ENCODE data around the gene METTL26. TPM values are rescaled to one million over a fixed set of nuclear protein-coding genes. Genes with fewer than 3 reads are reported as not detected.

Gene METTL26
- total and polyA plus RNA-seq, 2 of the 8 experiments (the other 6 are each of a cell fraction or from before 2014, with no cell fraction given): 100 to 186 TPM

GRCh38 chr16:684071-684794 lies 48.1 kb upstream of the METTL26 start, which contains the start of gene JMJD8 (continued):
- TF ChIP-seq CTCF (IDR thresholded peaks at IDR 0.05; ENCODE audit: control extremely low read depth in 1 of 3, insufficient read depth in 1 of 3, low read depth in 1 of 3, low read length in 3 of 3): no peak
- no peak for TF ChIP-seq CBX8 (IDR thresholded peaks at IDR 0.05; ENCODE audit: borderline replicate concordance, low read depth, low read length)
- peak; percentile 91 for TF ChIP-seq GABPA (IDR thresholded peaks at IDR 0.05; ENCODE audit: borderline replicate concordance, insufficient read depth, low read length)
- TF ChIP-seq MAFK (IDR thresholded peaks at IDR 0.05; ENCODE audit: low read depth, low read length): no peak
- no peak for TF ChIP-seq CEBPB (IDR thresholded peaks at IDR 0.05; ENCODE audit: low read depth, low read length)
- no peak for TF ChIP-seq NANOG (IDR thresholded peaks at IDR 0.05; ENCODE audit: insufficient read depth, low read depth, low read length, poor library complexity, severe bottlenecking)
- no peak for TF ChIP-seq ASH2L (IDR thresholded peaks at IDR 0.05; ENCODE audit: low read length)
- no peak for TF ChIP-seq USF2 (IDR thresholded peaks at IDR 0.05; ENCODE audit: low read length)

Data from H1 (cell line).